Adrenal gland (tissue), 12 donors: ENCODE data around the gene IL1R2. TPM values are rescaled to one million over a fixed set of nuclear protein-coding genes. Genes with fewer than 3 reads are reported as not detected.

Source experiments
- DNase-seq, 7 donors: peaks; one replicate each; pipeline ENCODE4 v3.0.0-alpha.2; 2019 to 2020
- H3K27ac ChIP-seq, 5 donors: fragments of 200-600 bp; sonication (generic) in 4 of 5; 1 replicate in 3 of 5; 2 replicates in 2 of 5; pipeline versions ENCODE4 v1.5.1 to v1.8.0; 2016 to 2020; ENCODE audit warnings: mild to moderate bottlenecking in 1 of 5
- H3K27me3 ChIP-seq: fragments of 200-600 bp; 2 replicates; pipeline ENCODE4 v1.8.0; 2021
- H3K36me3 ChIP-seq, 2 donors: fragments of 200-600 bp; replicated peaks in 1 of 2; 1 replicate in 1 of 2; 2 replicates in 1 of 2; pipeline versions ENCODE4 v1.5.1 to v1.8.0; 2018 to 2022
- H3K4me1 ChIP-seq, 2 donors: fragments of 200-600 bp; replicated peaks in 1 of 2; 1 replicate in 1 of 2; 2 replicates in 1 of 2; pipeline versions ENCODE4 v1.5.1 to v1.8.0; 2018 to 2021
- H3K4me3 ChIP-seq, 4 donors: fragments of 200-600 bp; sonication (generic) in 3 of 4; one replicate each; pipeline ENCODE4 v1.5.1; 2016 to 2018
- H3K9me3 ChIP-seq, 3 donors: fragments of 200-600 bp; sonication (generic) in 1 of 3; replicated peaks in 1 of 3; 1 replicate in 2 of 3; 2 replicates in 1 of 3; pipeline versions ENCODE4 v1.5.1 to v1.8.0; 2016 to 2021
- POLR2A ChIP-seq, 2 donors: fragments of 450-650 bp; IDR thresholded peaks; one replicate each; pipeline ENCODE4 v1.6.1; 2017; ENCODE audit warnings: antibody characterized with exemption in 2 of 2, mild to moderate bottlenecking in 2 of 2, moderate library complexity in 1 of 2
- WGBS, 4 donors: extraction: QIAGEN DNeasy Blood & Tissue Kit in 2 of 4; methylation state at CpG; one replicate each; pipeline versions ENCODE4 v1.1.5 to v1.1.7; 2013 to 2017; 5-methylcytosine and 5-hydroxymethylcytosine counted together
- intact Hi-C, 2 donors: fragments of 100-400 bp; cut with DNase I; formaldehyde crosslinking; loops; one replicate each; pipeline versions ENCODE4 v1.14.1 to v1.15.0; 2022 to 2023
- polyA plus RNA-seq, 3 donors: library from polyadenylated mRNA; stranded (reverse); fragments of 200-250 nt in 2 of 3; fragments of 350-450 nt in 1 of 3; fragmentation: Illumina TruSeq in 1 of 3; extraction: RNeasy Lipid Tissue Mini Kit (QIAGEN cat#74804) in 1 of 3; gene quantifications; one replicate each; pipeline ENCODE4 v1.2.3, GENCODE V29; 2013 to 2014
- total RNA-seq, 9 donors: library from RNA; depleted of rRNA in 4 of 9; stranded (reverse); fragments of >200 nt in 4 of 9; fragments of 120-200 nt in 1 of 9; fragmentation: NEBNext Ultra II Directional in 1 of 9; extraction: Animal tissue kit (Norgen Biotek cat#: 25700) in 1 of 9; gene quantifications; one replicate each; pipeline versions ENCODE4 v1.1.0 to v1.2.4, GENCODE V29; 2013 to 2023
- TF ChIP-seq, protein P1 (sequence below), 6 experiments: fragments of 450-650 bp in 4 of 6; fragments of 200-600 bp in 2 of 6; sonication (generic) in 1 of 6; IDR thresholded peaks; 1 replicate in 5 of 6; 2 replicates in 1 of 6; pipeline versions ENCODE4 v1.5.1 to v1.8.0; 2016 to 2021; ENCODE audit warnings: antibody characterized with exemption in 6 of 6, mild to moderate bottlenecking in 2 of 6, moderate library complexity in 1 of 6
- donor health status: healthy with polysubstance abuse.
- donor health status: Bipolar disorder and iron deficiency.
- donor health status: DM: yes; HTN: yes; CAD: no.
- donor health status: DM: no; HTN: no; CAD: no.
- donor health status: DM: no; HTN: no; CAD: no.
- donor health status: DM: yes; HTN: yes; CAD: no.

The IL1R2 gene
- total and polyA plus RNA-seq, 12 donors: 4.5 to 26.0 (median 12.2) TPM

DNA sequence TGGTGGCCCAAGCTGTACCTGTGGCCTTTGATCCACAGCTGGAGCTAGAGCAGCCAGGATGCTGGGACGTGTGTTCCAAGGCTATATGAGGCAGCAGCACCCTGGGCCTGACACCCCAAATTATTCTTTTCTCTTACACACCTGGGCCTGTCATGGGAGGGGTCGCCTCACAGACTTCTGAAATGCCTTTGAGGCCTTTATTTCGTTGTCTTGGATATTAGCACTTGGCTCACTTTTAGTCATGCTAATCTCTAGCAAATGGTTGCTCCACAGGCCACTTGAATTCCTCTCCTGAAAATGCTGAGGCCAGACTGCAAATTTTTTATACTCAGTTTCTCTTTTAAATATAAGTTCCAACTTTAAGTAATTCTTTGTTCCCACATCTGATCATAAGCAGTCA, 22.0 kb upstream of the IL1R2 start:
- peaks cover 0 to 12% of the 10 kb centered on the region in 2 donors for H3K4me1 ChIP-seq
- intact Hi-C loops: no loop called here
- no peak overlapping the region for H3K27ac ChIP-seq
- no peak for DNase-seq
- 70 to 87% (median 85%) methylated on average over 1 to 3 of the region's 3 CpGs for WGBS, 4 donors
- no peak overlapping the region for H3K4me3 ChIP-seq
- TF ChIP-seq POLR2A (IDR thresholded peaks at IDR 0.05): no peak
- TF ChIP-seq, protein P1, sequence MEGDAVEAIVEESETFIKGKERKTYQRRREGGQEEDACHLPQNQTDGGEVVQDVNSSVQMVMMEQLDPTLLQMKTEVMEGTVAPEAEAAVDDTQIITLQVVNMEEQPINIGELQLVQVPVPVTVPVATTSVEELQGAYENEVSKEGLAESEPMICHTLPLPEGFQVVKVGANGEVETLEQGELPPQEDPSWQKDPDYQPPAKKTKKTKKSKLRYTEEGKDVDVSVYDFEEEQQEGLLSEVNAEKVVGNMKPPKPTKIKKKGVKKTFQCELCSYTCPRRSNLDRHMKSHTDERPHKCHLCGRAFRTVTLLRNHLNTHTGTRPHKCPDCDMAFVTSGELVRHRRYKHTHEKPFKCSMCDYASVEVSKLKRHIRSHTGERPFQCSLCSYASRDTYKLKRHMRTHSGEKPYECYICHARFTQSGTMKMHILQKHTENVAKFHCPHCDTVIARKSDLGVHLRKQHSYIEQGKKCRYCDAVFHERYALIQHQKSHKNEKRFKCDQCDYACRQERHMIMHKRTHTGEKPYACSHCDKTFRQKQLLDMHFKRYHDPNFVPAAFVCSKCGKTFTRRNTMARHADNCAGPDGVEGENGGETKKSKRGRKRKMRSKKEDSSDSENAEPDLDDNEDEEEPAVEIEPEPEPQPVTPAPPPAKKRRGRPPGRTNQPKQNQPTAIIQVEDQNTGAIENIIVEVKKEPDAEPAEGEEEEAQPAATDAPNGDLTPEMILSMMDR (IDR thresholded peaks at IDR 0.05): no peak
- no peaks in the 10 kb centered on the region for H3K9me3 ChIP-seq
- no peaks in the 10 kb centered on the region for H3K27me3 ChIP-seq
- H3K36me3 ChIP-seq: no peaks in the 10 kb centered on the region

DNA sequence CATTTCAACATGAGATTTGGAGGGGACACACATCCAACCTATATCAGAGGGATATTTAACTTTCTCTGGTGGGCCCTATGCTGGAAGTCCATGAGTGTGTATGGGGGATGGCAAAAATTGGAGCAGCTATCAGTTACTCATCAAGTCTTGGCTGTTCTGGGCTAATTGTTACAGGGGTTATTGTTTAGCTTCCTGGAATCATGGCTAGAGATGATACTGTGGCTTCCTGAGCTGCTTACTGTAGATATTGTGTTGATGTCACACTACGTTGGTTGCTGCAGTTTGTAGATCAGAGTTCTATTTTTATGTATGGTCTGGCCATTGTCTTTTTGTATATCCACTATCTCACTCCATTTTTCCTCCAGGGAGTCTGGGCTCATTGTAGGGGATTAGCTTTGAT, 20.9 kb upstream of the IL1R2 start:
- DNase-seq: no peak
- WGBS, 4 donors: 81 to 90% (median 85%) methylated on average over 1 of the region's 1 CpG
- TF ChIP-seq, protein P1 (IDR thresholded peaks at IDR 0.05): no peak
- TF ChIP-seq POLR2A (IDR thresholded peaks at IDR 0.05): no peak
- intact Hi-C loops: no loop called here
- Histone ChIP-seq H3K9me3 (no peaks in the 10 kb centered on the region), H3K4me1 (peaks cover 0 to 14% of the 10 kb centered on the region in 2 donors), H3K27me3 (no peaks in the 10 kb centered on the region), H3K36me3 (no peaks in the 10 kb centered on the region), H3K27ac (no peak overlapping the region), H3K4me3 (no peak overlapping the region)

DNA sequence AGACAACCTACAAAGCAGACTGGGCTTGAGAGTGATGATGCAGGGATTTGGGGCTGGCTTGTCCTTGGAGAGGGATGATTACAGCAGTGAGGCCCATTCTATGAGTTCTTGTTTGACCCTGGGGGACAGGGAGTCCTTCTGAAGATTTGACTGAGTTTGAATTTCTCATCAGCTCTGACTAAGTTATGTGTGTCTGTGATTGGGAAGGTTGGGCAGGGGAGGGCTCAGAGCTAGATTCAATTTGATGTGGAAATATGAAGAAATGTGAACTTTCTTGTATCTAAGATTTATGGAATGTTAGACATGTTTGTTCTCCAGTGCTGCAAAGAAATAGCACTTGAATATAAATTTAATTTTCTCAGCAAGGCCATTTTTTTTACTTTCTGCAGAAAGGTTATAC, 19.9 kb upstream of the IL1R2 start:
- TF ChIP-seq, protein P1 (IDR thresholded peaks at IDR 0.05): no peak
- TF ChIP-seq POLR2A (IDR thresholded peaks at IDR 0.05): no peak
- Histone ChIP-seq H3K27me3 (no peaks in the 10 kb centered on the region), H3K27ac (no peak overlapping the region), H3K4me3 (no peak overlapping the region), H3K9me3 (no peaks in the 10 kb centered on the region), H3K4me1 (peaks cover 0 to 14% of the 10 kb centered on the region in 2 donors), H3K36me3 (no peaks in the 10 kb centered on the region)
- intact Hi-C loops: no loop called here
- no peak for DNase-seq

DNA sequence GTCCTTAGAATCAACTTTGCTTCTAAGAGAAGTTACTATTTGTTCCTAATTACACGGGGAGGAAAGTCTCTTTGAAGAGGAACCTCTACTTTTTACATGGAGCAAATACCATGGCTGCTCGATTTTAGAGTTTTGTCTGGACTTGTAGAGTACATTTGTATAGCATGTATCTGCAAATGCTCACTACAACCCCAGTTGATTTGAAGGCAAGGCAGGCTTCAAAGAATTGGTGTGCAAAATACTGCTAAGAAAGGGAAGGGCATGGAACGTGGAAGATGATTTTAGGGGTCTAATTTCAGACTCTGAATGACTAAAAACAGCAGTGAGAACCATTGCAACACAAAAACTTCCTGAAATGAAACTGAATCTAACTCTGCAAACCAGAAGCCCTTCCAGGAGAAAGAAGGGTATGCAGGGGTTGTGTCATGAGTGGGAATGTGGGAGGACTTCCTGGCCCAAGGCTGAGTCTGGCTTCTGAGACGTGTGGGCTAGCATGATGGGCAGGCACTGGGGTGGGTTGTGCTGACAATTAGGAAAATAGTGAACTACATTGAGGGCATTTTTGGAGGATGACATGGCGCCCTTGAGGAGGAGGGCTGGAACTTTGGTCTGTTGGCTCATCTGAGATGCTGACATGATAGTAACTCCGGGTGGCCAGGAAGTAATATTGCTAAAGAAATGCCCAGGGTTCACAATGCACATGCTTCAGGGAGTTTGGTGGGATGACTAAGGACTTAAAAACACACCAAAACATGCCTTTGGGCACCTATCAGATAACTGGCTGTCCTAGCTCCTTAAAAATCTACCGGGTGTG, 18.9 kb upstream of the IL1R2 start:
- intact Hi-C loops: no loop called here
- TF ChIP-seq POLR2A (IDR thresholded peaks at IDR 0.05): no peak
- TF ChIP-seq, protein P1 (IDR thresholded peaks at IDR 0.05): no peak

More for the DNA sequence above, 18.9 kb upstream of the IL1R2 start:
- WGBS, 4 donors: 66 to 71% (median 70%) methylated on average over 7 of the region's 7 CpGs
- no peaks in the 10 kb centered on the region for H3K36me3 ChIP-seq
- peak in 3 of 7 donors; percentile 30 to 42 (median 42) for DNase-seq
- H3K9me3 ChIP-seq: no peaks in the 10 kb centered on the region
- H3K4me3 ChIP-seq: no peak overlapping the region
- H3K27me3 ChIP-seq: no peaks in the 10 kb centered on the region
- peaks cover 0 to 14% of the 10 kb centered on the region in 2 donors for H3K4me1 ChIP-seq
- peak overlapping the region in 2 of 5 donors; percentile 30 to 68 for H3K27ac ChIP-seq
